ENCODE measurements around the gene PLAAT4. TPM values are rescaled to one million over a fixed set of nuclear protein-coding genes. Genes with fewer than 3 reads are reported as not detected.

The PLAAT4 gene
- total RNA-seq, 1 donor from 2014 or later, result 14.7 TPM

DNA sequence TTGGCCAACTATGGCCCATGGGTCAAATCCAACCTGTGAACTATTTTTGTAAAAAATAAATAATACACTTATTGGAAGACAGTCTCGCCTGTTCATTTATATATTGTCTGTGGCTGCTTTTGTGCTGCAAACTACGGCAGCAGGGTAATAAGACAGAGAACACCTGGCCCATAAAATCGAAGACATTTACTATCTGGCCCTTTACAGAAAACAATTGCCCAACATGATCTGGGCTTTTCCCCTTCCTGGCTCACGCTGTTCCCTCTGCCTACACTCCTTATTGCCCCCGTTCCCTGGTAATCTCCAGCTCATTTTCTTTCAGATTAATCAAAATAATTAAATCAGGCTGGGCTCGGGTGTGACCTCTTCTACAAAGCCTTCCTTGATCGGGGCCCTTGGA, 21.0 kb downstream of the PLAAT4 start:
- H3K4me1 Mint-ChIP-seq, result peaks cover 31% of the 10 kb centered on the region
- intact Hi-C loops (cut with micrococcal nuclease), result no loop called here
- H3K4me3 Mint-ChIP-seq, result no peak overlapping the region
- no peak overlapping the region for H3K27ac Mint-ChIP-seq
- H3K9me3 Mint-ChIP-seq, result no peaks in the 10 kb centered on the region
- no peaks in the 10 kb centered on the region for H3K36me3 Mint-ChIP-seq (ENCODE audit: low read depth)
- no peaks in the 10 kb centered on the region for H3K27me3 Mint-ChIP-seq
- no peak for DNase-seq

DNA sequence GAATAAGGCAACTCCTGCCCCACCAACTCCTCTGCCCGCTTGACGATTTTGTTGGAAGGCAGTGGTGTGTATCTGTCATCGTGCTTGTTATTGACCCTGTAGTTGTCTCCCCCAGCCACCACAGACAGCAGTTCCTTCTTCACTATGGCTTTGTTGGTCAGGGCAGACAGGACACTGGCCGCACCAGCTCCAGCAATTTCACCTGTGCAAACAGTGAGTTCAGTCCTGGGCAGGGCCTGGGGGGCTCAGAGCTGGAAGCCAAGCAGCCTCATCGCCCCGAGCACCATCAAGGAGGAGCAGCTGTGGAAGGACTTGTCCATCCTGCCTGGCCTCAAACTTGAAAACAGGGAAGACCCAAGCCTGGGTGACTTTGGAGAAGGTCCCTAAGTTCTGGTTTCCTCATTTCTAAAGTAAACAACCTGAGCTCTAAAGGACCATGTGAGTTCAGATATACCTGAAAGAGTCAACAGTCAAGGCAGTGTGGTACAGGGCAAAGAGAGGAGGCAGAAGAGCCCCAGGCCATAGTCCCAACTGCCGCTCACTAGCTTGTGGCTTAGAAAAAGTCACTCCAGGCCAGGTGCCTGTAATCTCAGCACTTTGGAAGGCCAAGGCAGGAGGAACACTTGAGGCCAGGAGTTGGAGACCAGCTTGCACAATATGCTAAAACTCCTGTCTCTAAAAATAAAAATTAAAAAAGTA, 22.0 kb downstream of the PLAAT4 start:
- Mint-ChIP-seq H3K4me1 (peaks cover 25% of the 10 kb centered on the region), H3K9me3 (no peaks in the 10 kb centered on the region)

DNA sequence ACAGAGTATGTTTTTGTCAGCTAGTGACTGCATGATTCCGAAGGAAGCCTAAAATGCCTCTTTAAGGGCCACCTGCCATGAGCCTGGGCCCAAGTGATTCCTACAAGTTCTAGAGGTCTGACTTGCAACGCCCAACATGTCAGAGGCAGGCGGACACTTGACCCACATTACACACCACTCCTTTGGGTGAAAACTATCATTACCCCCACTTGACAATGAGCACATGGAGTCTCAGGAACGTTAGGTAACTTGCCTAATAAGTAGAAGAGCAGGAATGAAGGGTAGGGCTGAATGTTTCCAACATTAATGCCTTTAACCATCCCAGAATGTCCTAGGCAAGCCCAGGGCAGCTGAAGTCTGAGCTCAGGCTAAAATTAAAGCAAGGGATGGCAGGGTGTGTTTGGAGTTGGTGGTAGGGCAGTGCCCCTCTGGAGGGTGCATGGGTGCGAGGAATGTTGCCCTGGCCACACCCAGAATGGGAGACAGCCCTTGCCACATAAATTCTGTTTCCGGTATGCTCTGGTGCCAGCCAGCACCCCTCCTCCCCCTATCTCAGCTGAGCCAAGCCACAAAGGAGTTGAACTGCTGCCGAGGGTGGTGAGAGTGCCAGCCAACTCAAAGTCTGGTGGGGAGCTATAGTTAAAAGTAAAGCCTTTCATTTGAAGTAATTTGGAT, 24.0 kb downstream of the PLAAT4 start:
- no peaks in the 10 kb centered on the region for H3K27me3 Mint-ChIP-seq
- intact Hi-C loops (cut with micrococcal nuclease), result loop anchor here (10.0 kb wide), 1 partner anchor 46 kb away; no protein-coding TSS in a partner anchor
- H3K4me3 Mint-ChIP-seq, result no peak overlapping the region
- H3K27ac Mint-ChIP-seq, result no peak overlapping the region
- DNase-seq, result no peak
- H3K36me3 Mint-ChIP-seq (ENCODE audit: low read depth), result no peaks in the 10 kb centered on the region
- peaks cover 30% of the 10 kb centered on the region for H3K4me1 Mint-ChIP-seq
- H3K9me3 Mint-ChIP-seq, result no peaks in the 10 kb centered on the region

More for the DNA sequence above, 22.0 kb downstream of the PLAAT4 start:
- DNase-seq, result no peak
- Mint-ChIP-seq H3K27ac (no peak overlapping the region), H3K27me3 (no peaks in the 10 kb centered on the region), H3K4me3 (no peak overlapping the region), H3K36me3 (ENCODE audit: low read depth) (no peaks in the 10 kb centered on the region)
- intact Hi-C loops (cut with micrococcal nuclease), result no loop called here

DNA sequence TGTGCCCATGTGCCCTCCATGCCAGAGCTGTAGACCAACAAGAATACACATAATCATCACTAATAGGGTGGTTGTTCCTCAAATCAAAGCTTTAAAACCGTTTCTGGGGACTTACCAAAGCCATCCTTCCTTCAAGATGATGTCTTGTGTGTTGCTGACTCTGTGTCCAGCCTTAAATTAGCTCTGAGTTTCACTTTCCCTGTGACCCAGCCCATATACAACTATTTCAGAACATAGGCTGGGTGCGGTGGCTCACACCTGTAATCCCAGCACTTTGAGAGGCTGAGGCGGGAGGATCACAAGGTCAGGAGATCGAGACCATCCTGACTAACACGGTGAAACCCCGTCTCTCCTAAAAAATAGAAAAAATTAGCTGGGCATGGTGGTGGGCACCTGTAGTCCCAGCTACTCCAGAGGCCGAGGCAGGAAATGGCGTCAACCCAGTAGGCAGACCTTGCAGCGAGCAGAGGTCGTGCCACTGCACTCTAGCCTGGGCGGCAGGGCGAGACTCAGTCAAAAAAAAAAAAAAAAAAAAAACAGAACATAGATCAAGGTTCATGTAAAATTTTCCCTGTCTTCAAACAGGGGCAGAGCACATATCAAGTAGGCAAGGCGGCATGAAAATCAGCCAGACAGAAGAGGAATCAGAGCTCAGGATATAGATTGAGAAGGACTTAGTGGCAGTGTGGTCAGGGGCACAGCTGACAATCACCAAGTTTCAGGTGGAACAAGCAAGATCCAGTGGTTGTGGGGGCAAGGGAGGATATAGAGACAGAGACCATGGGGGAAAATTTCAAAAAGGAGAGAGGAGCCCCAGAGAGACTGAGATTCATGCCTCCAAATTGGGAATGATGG, 26.8 kb downstream of the PLAAT4 start, which contains the start of gene PLAAT2:
Gene PLAAT2 (minus strand): TSS at position 179 of the 855 bp plus-strand sequence. CDS start 55 bp downstream, at position 124.
- Mint-ChIP-seq H3K27me3 (no peaks in the 10 kb centered on the region), H3K9me3 (no peaks in the 10 kb centered on the region), H3K36me3 (ENCODE audit: low read depth) (no peaks in the 10 kb centered on the region), H3K4me1 (peaks cover 43% of the 10 kb centered on the region), H3K4me3 (peak within 1 kb of the TSS; percentile 20), H3K27ac (peak within 1 kb of the TSS; percentile 22)
- intact Hi-C loops (cut with micrococcal nuclease), result loop anchor here (10.0 kb wide), 1 partner anchor 49 kb away; no protein-coding TSS in a partner anchor
- no peak for DNase-seq

DNA sequence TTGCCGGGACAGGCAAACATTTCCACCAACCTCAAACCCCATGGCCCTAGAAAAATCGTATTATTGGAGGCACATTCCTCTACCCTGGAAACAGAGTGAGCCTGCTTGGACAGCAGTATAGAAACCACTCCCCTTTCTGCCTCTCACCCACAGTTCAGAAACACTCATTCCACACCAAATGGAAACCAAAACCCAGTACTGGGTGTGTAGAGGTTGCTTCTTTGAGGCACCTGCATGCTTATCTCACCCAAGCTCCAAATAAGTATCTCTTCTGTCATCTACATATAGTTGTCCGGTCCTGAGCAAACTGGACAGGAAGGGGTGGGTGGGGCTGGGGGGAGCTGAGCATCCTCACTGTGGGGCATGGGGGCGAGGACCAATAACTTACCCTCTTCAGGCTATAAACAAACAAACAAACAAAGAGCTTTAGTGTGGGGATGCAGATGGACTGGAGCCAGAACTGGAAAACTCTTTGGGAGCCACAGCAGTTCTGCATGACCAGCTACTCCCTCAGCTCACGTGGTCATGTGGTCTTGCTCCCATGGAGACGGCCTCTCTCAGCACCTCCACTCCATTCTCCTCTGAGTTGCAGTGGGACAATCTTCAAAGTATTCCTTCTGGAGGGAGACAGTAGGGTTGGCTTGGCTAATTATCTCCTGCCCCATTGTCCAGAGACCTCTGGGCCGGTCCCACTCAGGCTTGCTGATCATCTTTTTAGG, 27.6 kb downstream of the PLAAT4 start:
- Mint-ChIP-seq H3K4me3 (peak overlapping the region; percentile 20), H3K4me1 (peaks cover 43% of the 10 kb centered on the region), H3K27me3 (no peaks in the 10 kb centered on the region), H3K9me3 (no peaks in the 10 kb centered on the region), H3K36me3 (ENCODE audit: low read depth) (no peaks in the 10 kb centered on the region), H3K27ac (peak overlapping the region; percentile 69)
- peak; percentile 87 for DNase-seq
- intact Hi-C loops (cut with micrococcal nuclease), result loop anchor here (10.0 kb wide), 1 partner anchor 49 kb away; no protein-coding TSS in a partner anchor

DNA sequence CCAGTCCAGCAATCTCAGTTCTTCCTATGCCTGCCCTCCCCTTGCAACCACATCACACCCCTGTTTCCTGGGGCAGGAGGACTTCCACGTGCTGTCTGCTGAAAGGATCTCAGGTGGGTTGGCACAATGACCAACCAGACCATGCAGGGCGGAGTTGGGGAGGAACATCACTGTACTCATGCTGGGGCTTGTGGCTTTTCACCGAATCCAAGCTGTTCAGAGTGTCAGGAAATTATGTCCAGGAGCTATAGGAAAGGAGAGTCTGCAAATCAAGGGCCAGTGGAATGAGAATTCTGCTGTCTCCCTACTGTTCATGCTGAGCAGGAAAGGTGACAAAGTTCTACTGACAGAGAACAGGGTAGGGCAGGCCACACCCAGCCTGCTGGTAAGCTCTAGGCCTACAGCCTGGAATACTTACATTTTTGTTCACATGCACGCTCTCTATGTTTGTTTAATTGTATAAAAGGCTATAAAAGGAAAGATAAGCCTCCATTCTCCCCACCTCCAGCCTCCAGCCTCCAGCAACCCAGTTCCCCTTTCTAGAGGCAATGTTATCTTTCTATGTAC, 28.3 kb downstream of the PLAAT4 start:
- Mint-ChIP-seq H3K4me1 (peaks cover 41% of the 10 kb centered on the region), H3K9me3 (no peaks in the 10 kb centered on the region), H3K4me3 (peak overlapping the region; percentile 12), H3K27ac (peak overlapping the region; percentile 69), H3K27me3 (no peaks in the 10 kb centered on the region), H3K36me3 (ENCODE audit: low read depth) (no peaks in the 10 kb centered on the region)
- no peak for DNase-seq
- intact Hi-C loops (cut with micrococcal nuclease), result loop anchor here (10.0 kb wide), 1 partner anchor 50 kb away; no protein-coding TSS in a partner anchor

DNA sequence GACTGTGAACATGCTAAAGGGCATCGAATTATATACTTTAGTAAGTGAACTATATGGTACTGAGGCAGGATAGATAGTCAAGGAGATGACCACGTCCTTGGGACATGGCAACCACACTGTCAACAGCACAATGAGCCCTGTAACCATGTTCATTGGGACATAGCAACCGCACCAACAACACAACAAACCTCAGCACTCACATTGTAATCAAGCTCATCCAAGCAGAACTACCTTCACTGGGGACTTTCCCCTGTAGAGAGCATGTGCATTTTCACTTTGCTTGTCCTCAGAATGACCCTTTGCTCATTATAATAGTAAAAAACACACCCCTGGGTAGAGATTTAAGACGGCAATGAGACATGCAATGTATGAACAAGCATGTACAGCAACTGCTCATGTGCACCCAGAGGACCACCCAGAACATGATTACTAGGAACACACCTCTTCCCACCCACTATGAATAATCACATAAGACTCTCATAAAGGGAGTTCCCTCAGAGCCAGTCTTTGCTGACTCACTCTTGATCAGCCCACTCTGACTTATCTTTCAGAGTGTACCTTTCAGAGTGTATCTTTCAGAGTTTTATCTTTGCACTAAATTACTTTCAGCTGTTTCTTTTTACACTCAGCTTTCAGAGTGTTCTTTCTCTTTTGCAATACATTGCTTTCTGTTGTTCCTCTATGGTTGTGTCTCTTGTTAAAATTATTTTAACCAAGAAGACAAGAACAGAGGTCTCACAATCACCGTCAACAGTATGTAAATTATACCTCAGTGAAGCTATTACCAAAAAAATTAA, 30.6 kb downstream of the PLAAT4 start:
- Mint-ChIP-seq H3K4me3 (peak overlapping the region; percentile 55), H3K27me3 (peaks cover 13% of the 10 kb centered on the region), H3K4me1 (peaks cover 34% of the 10 kb centered on the region), H3K9me3 (no peaks in the 10 kb centered on the region), H3K27ac (peak overlapping the region; percentile 91), H3K36me3 (ENCODE audit: low read depth) (peaks cover 3% of the 10 kb centered on the region)
- intact Hi-C loops (cut with micrococcal nuclease), result loop anchor here (1.0 to 10.0 kb wide), 5 partner anchors 14 to 101 kb away; no protein-coding TSS in a partner anchor
- DNase-seq, result peak; percentile 93

DNA sequence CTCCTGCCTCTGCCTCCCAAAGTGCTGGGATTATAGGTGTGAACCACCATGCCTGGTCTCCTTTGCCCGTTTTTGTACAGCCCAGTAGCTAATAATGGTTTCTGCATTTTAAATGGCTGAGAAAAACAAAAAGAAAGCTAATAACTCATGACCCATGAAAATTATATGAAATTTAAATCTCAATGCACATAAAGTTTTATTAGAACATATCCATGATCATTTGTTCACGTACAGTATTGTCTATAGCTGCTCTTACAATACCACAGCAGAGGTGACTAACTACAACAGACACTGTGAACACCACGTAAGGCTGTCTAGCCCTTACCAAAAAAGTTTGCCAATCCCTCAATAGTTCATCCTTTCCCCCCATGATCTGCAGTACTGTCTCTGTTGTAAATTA, 33.0 kb downstream of the PLAAT4 start:
- no peak overlapping the region for H3K4me3 Mint-ChIP-seq
- peaks cover 13% of the 10 kb centered on the region for H3K27me3 Mint-ChIP-seq
- intact Hi-C loops (cut with micrococcal nuclease), result loop anchor here (10.0 kb wide), 1 partner anchor 55 kb away; no protein-coding TSS in a partner anchor
- H3K4me1 Mint-ChIP-seq, result peaks cover 36% of the 10 kb centered on the region
- no peak for DNase-seq
- H3K27ac Mint-ChIP-seq, result no peak overlapping the region
- peaks cover 3% of the 10 kb centered on the region for H3K36me3 Mint-ChIP-seq (ENCODE audit: low read depth)
- no peaks in the 10 kb centered on the region for H3K9me3 Mint-ChIP-seq

DNA sequence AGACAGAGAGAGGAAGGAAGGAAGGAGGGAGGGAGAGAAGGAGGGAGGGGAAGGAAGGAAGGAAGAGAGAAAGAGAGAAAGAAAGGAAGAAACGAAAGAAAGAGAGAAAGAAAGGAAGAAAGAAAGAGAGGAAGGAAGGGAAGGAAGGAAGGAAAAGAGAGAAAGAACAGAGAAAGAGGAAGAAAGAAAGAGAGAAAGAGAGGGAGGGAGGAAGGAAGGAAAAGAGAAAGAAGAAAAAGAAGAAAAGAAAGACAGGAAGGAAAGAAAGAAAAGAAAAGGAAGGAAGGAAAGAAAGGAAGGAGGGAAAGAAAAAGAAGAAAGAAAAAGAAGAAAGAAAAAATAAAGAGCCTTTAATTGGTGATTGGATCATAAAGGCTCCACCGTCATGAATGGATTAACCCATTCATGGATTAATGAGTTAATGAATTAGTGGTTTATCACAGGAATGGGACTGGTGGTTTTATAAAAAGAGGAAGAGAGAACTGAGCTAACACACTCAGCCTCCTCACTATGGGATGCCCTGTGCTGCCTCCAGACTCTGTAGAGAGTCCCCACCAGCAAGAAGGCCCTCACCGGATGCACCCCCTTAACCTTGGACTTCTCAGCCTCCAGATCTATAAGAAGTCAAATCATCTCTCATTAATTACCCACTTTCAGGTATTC, 35.5 kb downstream of the PLAAT4 start:
- peaks cover 3% of the 10 kb centered on the region for H3K9me3 Mint-ChIP-seq
- peaks cover 13% of the 10 kb centered on the region for H3K27me3 Mint-ChIP-seq
- H3K4me3 Mint-ChIP-seq, result no peak overlapping the region
- H3K36me3 Mint-ChIP-seq (ENCODE audit: low read depth), result peaks cover 3% of the 10 kb centered on the region
- intact Hi-C loops (cut with micrococcal nuclease), result no loop called here
- DNase-seq, result no peak
- peaks cover 30% of the 10 kb centered on the region for H3K4me1 Mint-ChIP-seq
- H3K27ac Mint-ChIP-seq, result no peak overlapping the region

DNA sequence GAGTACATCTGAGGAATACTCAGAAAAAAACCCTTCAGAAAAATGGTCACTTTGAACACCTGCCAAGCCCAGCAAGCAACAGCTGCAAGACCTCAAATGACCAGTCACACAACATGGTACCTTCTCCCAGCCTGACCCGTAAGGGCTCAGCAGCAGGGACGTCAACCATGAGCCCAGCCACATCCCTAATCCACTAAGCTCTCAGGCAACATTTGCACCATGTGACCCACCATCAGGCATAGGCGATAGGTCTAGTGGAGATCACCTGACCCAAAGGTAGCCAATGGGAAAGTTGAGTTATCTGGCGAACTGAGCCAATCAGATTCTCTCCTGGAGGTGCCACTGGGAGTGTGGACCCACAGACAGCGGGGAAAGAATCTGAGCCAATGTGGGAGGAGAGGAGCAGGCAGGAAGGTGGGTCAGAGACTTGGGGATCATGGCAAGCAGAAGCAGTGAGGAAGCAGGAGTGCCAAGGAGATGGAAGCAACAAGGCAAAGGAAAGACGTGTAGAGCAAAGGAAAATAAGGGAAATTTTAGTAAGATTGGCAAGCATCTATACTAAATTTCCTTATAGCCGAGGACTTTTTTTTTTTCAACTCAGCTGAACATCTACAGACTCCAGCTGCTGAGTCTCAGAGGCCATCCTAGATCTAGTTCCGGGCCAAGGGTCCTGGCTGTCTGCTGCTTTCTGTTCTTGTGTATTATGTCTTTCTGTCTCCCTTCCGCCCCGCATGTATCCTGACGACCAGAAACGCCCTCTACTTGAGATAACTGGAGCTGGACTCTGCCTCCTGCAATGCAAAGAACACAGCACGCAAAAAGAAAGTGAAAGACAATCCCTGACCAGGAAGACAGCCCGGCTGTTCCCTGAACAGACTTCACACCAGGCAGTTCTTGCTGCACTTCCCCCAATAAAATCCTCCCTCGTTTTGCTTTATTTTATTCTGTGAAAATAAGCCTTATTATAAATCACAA, 37.6 kb downstream of the PLAAT4 start:
- Mint-ChIP-seq H3K4me1 (peaks cover 23% of the 10 kb centered on the region), H3K27ac (peak overlapping the region; percentile 71), H3K36me3 (ENCODE audit: low read depth) (peaks cover 6% of the 10 kb centered on the region), H3K9me3 (peaks cover 10% of the 10 kb centered on the region), H3K4me3 (peak overlapping the region; percentile 73), H3K27me3 (peaks cover 13% of the 10 kb centered on the region)
- peak; percentile 85 for DNase-seq
- intact Hi-C loops (cut with micrococcal nuclease), result no loop called here
